GM20431 (cell line): ENCODE data around the gene AKAP6.

ENCODE experiments used
- in situ Hi-C: fragments of 300-500 bp; cut with MseI, MboI; formaldehyde crosslinking; loops from one replicate; pipeline ENCODE4 v1.15.0; 2020; ENCODE audit warnings: low sequenced_read_pairs; ENCODE audit not compliant: unreplicated experiment

Gene AKAP6

DNA sequence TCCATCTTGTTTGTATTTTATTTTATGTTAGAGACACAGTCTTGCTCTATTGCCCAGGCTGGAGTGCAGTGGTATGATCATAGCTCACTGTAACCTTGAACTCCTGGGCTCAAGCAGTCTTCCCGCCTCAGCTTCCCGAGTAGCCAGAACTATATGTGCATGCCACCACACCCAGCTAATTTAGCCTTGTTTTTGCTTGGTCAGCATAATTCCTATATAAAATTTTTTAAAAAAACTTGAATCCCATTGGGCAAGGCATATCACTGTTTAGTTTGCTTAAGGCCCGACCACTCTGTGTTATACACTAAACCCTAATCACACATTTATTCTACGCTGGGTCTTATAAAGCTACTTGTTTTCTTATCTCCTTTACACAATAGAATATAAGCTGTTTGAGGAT lies 266.4 kb downstream of the AKAP6 start:
- in situ Hi-C loops: loop anchor here (25.0 kb wide), 2 partner anchors 1192 to 1717 kb away; no protein-coding TSS in a partner anchor

DNA sequence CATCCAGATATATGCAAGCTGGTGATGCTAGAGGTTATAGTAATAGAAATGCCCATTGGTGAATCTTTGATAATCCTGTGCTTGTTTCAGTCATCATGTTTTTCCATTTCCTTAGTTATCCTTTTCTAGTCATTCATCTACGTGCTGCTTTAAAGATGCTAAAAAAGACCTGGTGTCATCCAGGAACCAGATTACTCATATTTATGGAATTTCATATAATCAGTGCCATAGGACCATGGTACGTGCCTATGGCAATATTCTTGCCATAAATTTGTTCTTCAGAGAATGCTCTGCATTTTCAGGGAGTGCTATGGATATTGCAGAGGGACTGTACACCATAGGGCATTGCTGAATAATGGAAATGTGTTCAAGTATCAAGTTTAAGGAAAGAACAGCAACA lies 267.3 kb downstream of the AKAP6 start:
- in situ Hi-C loops: loop anchor here (25.0 kb wide), 2 partner anchors 1191 to 1716 kb away; no protein-coding TSS in a partner anchor

DNA sequence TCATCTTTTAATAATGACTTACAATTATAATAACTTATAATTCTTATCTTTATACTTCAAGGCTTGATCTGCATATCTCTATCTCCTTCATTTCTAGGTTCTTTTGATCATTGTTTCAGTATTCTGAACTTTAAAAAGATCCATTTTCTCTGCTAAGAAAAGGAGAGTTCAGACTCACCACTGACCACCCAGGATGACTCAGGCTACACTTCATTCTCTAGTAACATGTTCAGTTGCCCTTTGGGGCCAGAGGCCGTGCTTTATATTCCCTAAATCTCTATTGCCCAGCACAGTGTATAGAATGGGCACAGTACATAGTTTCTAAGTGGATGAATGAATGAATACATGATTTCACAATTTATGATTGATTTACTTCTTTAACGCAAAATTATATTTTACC lies 268.7 kb downstream of the AKAP6 start:
- in situ Hi-C loops: loop anchor here (25.0 kb wide), 2 partner anchors 1190 to 1715 kb away; no protein-coding TSS in a partner anchor

GRCh38 chr14:32601069-32601468 lies 272.0 kb downstream of the AKAP6 start:
- in situ Hi-C loops: no loop called here

DNA sequence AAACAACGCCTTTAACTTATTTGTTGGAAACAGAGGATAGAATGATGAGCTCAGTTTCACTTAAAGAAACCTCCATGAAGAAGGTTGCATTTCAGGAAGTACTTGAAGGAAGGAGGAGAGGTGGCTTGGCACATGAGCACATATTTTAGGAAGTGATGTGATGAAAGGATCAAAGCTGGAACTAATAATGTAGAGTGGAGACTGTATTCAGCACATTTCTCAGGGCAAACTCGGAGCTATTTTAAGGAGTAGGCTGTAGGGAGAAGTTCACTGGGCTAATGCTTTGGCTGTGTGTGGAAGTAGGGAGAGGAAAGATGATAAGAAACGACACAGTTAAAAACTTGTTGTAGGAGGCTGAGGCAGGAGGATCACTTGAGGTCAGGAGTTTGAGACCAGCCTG lies 272.8 kb downstream of the AKAP6 start:
- in situ Hi-C loops: no loop called here

- in situ Hi-C loops: no loop called here
Observed at GRCh38 chr14:32602699-32603098, 273.6 kb downstream of the AKAP6 start.

DNA sequence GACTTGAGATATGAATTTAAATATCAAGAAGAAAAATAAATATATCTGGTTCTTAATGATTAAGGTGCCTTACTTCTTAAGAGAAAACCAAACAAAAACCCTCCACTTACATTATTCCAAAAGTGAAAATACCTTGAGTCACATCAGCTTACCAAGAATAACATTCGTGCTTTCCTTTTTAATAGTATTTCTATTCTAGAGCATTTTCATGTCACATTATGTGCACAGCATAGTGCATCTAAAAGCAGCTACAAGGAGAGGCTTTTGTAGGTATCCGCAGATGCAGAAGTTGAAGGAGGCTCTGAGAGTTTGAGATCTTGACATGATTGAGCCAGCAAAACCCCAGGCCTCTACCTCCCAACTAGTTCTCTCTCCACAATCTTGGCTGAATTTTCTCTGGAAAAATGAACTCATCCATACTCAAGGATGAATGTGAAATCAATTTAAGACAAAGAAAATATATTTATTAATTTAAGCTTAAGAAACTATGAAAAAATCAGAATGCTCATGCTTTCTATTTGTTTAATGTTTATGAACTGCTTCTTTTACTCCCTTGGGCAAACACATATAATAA lies 275.0 kb downstream of the AKAP6 start:
- in situ Hi-C loops: no loop called here

DNA sequence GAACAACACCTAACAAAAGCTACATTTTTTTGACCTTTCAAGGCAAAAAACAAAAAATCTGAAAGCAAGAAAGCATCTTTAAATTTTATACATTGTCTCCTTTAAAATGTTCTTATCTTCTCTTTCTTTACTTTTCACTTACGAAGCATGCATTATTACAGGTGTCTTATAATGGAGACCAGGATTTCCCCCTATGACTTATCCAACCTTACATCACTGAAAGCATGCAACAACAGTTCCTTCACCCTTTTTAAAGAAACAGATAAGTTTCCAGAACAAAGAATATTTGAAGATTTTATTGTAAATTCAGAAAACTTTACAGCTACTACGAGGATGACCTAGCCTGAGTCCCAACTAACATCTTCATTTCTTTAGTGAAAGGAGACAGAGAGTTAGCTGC lies 277.2 kb downstream of the AKAP6 start:
- in situ Hi-C loops: no loop called here

DNA sequence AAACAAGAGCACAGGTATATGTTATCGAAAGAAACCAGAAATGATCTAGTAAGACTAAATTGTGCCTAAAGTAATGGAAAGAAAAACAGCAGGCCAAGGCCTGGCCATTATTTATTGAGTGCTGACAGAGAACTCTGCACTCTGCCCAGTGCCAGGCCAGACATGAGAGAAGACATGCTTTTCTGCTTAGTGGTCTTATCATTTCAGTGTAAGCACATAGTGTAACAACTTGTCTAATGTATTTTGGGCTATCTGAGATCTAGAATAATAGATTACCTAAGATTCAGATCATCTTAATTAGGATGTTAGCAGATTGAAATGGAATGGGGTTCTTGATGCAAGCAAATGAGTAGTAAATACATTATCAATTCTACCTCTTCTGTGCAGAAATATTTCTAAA lies 278.3 kb downstream of the AKAP6 start:
- in situ Hi-C loops: no loop called here

- in situ Hi-C loops: no loop called here
Observed at GRCh38 chr14:32608857-32609256, 279.8 kb downstream of the AKAP6 start.

DNA sequence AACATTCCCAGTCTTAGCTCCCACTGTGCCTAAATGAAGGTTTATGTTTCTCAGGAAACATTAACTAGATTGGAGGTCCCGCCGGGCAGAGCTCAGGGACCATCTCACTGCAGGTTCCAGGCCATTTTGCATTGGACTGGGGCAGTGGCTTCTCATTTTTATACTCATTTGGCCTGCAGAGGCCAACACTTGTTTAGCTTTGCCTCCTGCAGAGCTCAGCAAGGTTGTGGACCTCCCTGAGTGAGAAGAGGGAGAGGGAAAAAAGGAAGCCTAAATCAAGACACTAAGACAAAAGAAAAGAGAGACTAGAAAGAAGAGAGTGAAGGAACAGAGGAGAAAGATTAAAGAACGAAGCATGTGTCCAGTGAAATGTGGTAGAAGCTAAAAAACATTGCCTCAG lies 280.3 kb downstream of the AKAP6 start:
- in situ Hi-C loops: no loop called here

- in situ Hi-C loops: no loop called here
Observed at GRCh38 chr14:32611752-32612151, 282.7 kb downstream of the AKAP6 start.

DNA sequence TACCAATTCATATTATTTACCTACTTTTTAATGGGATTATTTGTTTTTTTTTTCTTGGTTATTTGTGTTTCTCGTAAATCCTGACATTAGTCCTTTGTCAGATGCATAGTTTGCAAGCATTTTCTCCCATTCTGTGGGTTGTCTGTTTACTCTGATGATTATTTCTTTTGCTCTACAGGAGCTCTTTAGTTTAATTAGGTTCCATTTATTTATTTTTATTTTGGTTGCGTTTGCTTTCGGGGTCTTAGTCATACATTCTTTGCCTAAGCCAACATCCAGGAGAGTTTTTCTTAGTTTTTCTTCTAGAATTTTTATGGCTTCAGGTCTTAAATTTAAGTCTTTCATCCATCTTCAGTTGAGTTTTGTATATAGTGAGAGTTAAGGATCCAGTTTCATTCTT lies 289.9 kb downstream of the AKAP6 start:
- in situ Hi-C loops: no loop called here

DNA sequence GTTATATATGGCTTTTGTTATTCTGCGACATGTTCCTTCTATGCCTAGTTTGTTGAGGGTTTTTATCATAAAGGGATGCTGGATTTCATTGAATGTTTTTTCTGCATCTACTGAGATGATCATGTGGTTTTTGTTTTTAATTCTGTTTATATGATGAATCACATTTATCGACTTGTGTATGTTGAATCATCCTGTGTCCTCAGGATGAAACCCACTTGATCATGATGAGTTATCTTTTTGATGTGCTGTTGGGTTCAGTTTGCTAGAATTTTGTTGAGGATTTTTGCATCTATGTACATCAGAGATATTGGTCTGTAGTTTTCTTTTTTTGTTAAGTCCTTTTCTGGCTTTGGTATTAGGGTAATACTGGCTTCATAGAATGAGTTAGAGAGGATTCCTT lies 291.2 kb downstream of the AKAP6 start:
- in situ Hi-C loops: no loop called here

- in situ Hi-C loops: no loop called here
Observed at GRCh38 chr14:32620724-32621123, 291.6 kb downstream of the AKAP6 start.

- in situ Hi-C loops: no loop called here
Observed at GRCh38 chr14:32621585-32621984, 292.5 kb downstream of the AKAP6 start.

DNA sequence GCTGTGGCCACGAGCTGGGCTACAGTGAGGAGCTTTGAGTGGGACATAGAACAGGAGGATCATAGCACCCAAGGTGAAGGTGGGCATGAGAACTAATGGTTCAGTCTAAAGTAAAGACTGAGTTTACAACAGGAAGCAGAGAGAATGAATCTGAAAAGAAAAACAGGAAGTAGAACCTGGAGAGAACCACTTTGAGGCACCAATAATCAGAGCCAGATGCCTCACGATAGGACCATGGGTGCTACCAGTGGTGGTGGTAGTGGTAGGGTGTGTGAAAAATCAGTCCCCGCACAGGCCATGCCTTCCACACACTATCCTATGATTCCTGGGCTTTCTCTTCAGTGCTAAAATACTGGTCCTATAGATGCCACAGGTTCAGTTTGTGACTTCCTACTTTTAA lies 293.6 kb downstream of the AKAP6 start:
- in situ Hi-C loops: no loop called here

- in situ Hi-C loops: no loop called here
Observed at GRCh38 chr14:32623300-32624093, 294.4 kb downstream of the AKAP6 start.

GRCh38 chr14:32625211-32625610 lies 296.1 kb downstream of the AKAP6 start:
- in situ Hi-C loops: no loop called here

GRCh38 chr14:32627545-32628298 lies 298.6 kb downstream of the AKAP6 start:
- in situ Hi-C loops: no loop called here

- in situ Hi-C loops: no loop called here
Observed at GRCh38 chr14:32629236-32629635, 300.1 kb downstream of the AKAP6 start.
